Activated CD4-positive, alpha-beta T cell treated with anti-CD3 and anti-CD28 coated beads, Interleukin-2, amount 10 ng/mL, durations not matched to agents 24 days and 14 days (primary cell): ENCODE results near the gene NFE2L3. TPM values are rescaled to one million over a fixed set of nuclear protein-coding genes. Genes with fewer than 3 reads are reported as not detected.
"Not testable (repeated sequence)": the region's sequence is repeated elsewhere in the genome, so short reads cannot be mapped to it uniquely, and the experiment has no call there.

Source experiments
- DNase-seq: peaks from one replicate; pipeline ENCODE4 v3.0.0; 2022
- H3K27ac Mint-ChIP-seq: one replicate; pipeline ENCODE4 v1.8.0; 2022; ENCODE audit warnings: mild to moderate bottlenecking, mixed read lengths
- H3K27me3 Mint-ChIP-seq: one replicate; pipeline ENCODE4 v1.8.0; 2022; ENCODE audit warnings: mixed read lengths
- H3K36me3 Mint-ChIP-seq: one replicate; pipeline ENCODE4 v1.8.0; 2022; ENCODE audit warnings: low read depth, mild to moderate bottlenecking, mixed read lengths
- H3K4me1 Mint-ChIP-seq: one replicate; pipeline ENCODE4 v1.8.0; 2021; ENCODE audit warnings: mixed read lengths
- H3K4me3 Mint-ChIP-seq: one replicate; pipeline ENCODE4 v1.8.0; 2022; ENCODE audit warnings: mild to moderate bottlenecking, moderate library complexity, mixed read lengths
- H3K9me3 Mint-ChIP-seq: one replicate; pipeline ENCODE4 v1.8.0; 2021; ENCODE audit warnings: mixed read lengths
- intact Hi-C: fragments of 100-400 bp; cut with micrococcal nuclease; formaldehyde crosslinking; loops from one replicate; pipeline ENCODE4 v1.15.1; 2023
- total RNA-seq: library from RNA; stranded (reverse); gene quantifications from 2 replicates; pipeline ENCODE4 v1.2.3, GENCODE V29; 2022

The NFE2L3 gene
- total RNA-seq, result 67.8 and 68.7 TPM in 2 replicates

- Mint-ChIP-seq H3K4me1 (peaks cover 43% of the 10 kb centered on the region), H3K27ac (peak within 1 kb of the TSS; percentile 99), H3K27me3 (peaks cover 1% of the 10 kb centered on the region), H3K9me3 (no peaks in the 10 kb centered on the region), H3K4me3 (peak within 1 kb of the TSS; percentile 93), H3K36me3 (peaks cover 29% of the 10 kb centered on the region)
- peak; percentile 96 for DNase-seq
- intact Hi-C loops, result loop anchor here (5.0 to 10.0 kb wide), 3 partner anchors 225 to 290 kb away; no protein-coding TSS in a partner anchor
These were observed at the start of gene NFE2L3 for GRCh38 chr7:26151953-26152781. Gene NFE2L3, plus strand, starts transcription at chr7:26152198. Its CDS starts 301 bp downstream, at chr7:26152499.

- intact Hi-C loops, result no loop called here
- H3K36me3 Mint-ChIP-seq, result no peaks in the 10 kb centered on the region
- peaks cover 2% of the 10 kb centered on the region for H3K27me3 Mint-ChIP-seq
- DNase-seq, result no peak
- no peaks in the 10 kb centered on the region for H3K9me3 Mint-ChIP-seq
- no peak overlapping the region for H3K27ac Mint-ChIP-seq
- no peak overlapping the region for H3K4me3 Mint-ChIP-seq
- H3K4me1 Mint-ChIP-seq, result peaks cover 25% of the 10 kb centered on the region
These were observed 48.4 kb upstream of the NFE2L3 start for GRCh38 chr7:26103596-26103995.

DNA sequence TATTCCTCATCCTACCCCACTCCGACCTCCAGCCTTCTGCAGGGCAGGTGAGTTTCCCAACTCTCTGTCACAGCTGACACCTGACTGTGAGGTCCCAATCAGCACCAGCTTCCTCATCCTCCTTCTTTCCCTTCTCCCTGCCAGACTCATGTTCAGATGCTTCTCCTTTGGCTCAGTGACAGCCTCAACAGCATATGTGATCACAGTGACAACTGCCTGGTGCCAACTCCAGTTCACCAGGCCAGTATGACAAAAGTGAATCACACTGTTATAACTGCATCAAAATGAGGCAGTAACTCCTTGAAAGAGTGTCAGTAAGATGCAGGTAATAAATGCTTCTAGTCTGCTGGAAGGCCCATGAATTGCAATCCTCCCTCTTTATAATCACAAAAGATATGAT, 46.8 kb upstream of the NFE2L3 start:
- peaks cover 15% of the 10 kb centered on the region for H3K4me1 Mint-ChIP-seq
- intact Hi-C loops, result no loop called here
- H3K4me3 Mint-ChIP-seq, result no peak overlapping the region
- H3K27me3 Mint-ChIP-seq, result peaks cover 2% of the 10 kb centered on the region
- no peaks in the 10 kb centered on the region for H3K36me3 Mint-ChIP-seq
- H3K9me3 Mint-ChIP-seq, result no peaks in the 10 kb centered on the region
- H3K27ac Mint-ChIP-seq, result no peak overlapping the region
- DNase-seq, result no peak

DNA sequence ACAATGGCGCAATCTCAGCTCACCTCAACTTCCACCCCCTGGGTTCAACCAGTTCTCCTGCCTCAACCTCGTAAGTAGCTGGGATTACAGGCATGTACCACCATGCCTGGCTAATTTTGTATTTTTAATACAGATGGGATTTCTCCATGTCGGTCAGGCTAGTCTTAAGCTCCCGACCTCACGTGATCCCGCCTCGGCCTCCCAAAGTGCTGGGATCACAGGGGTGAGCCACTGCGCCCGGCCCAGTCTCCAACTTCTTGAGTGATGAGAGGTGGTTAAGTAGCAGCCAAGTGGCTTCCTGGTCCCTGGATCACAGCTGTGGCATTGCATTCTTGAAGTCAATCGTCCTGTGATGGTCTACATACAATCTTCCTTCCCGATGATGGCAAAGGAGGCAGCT, 46.1 kb upstream of the NFE2L3 start:
- Mint-ChIP-seq H3K36me3 (no peaks in the 10 kb centered on the region), H3K27me3 (peaks cover 2% of the 10 kb centered on the region), H3K9me3 (no peaks in the 10 kb centered on the region), H3K27ac (no peak overlapping the region), H3K4me1 (peaks cover 12% of the 10 kb centered on the region), H3K4me3 (no peak overlapping the region)
- intact Hi-C loops, result no loop called here
- DNase-seq, result no peak

- H3K36me3 Mint-ChIP-seq, result no peaks in the 10 kb centered on the region
- no peak for DNase-seq
- no peaks in the 10 kb centered on the region for H3K9me3 Mint-ChIP-seq
- no peak overlapping the region for H3K27ac Mint-ChIP-seq
- no peak overlapping the region for H3K4me3 Mint-ChIP-seq
- H3K4me1 Mint-ChIP-seq, result peaks cover 6% of the 10 kb centered on the region
- H3K27me3 Mint-ChIP-seq, result peaks cover 4% of the 10 kb centered on the region
- intact Hi-C loops, result no loop called here
These were observed 39.7 kb upstream of the NFE2L3 start for GRCh38 chr7:26112203-26112740.

DNA sequence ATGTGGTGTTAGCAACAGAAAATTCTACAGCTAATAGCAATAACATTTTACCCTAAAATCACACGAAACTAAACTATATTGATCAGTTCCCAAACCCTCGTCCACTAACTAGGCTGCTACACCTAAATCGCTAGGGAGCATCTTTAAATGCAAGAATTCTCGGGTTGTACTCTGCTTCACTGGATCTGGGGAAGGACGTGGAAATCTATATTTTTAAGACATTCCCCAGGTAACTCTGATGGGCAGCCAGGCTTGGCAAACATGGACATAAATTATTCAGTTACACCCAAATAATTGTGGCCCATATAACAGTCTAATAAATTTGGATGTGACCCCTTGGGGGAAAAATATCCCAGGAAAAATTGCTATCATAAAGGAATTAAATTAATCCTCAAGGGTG, 36.3 kb upstream of the NFE2L3 start:
- Mint-ChIP-seq H3K4me3 (no peak overlapping the region), H3K4me1 (peaks cover 6% of the 10 kb centered on the region), H3K36me3 (no peaks in the 10 kb centered on the region), H3K27me3 (peaks cover 7% of the 10 kb centered on the region), H3K27ac (no peak overlapping the region), H3K9me3 (no peaks in the 10 kb centered on the region)
- intact Hi-C loops, result no loop called here
- DNase-seq, result no peak

DNA sequence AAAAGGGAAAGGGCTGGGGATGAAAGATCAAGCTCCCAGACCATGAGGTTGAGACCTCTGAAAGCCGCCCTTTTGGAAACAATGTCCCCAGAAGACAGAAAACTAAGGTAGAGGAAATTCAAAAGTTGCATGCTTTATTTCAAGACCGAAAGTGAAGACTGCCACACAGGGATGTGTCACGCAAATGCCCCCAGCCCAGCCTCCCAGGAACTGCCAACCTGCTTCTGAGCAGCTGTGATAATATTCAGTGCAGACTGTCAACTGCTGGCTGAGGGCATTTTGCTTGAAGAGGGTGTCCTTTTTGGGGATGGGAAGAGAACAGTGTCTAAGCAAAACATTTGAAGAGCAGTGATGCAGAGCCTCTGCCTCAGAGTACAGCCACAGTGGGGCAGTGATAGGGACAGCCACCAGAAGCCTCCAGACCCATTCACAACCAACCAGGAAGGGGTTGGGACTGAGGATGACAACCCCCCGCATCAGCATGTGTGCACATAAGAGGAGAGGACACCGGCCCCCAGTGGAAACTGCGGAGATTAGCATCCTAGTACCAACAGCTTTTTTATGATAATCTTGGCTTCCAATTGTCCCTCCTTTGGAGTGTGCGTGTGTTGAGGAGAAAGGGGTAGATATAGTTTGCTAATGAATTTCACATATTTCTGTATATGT, 34.7 kb upstream of the NFE2L3 start:
- H3K27ac Mint-ChIP-seq, result no peak overlapping the region
- H3K27me3 Mint-ChIP-seq, result peaks cover 10% of the 10 kb centered on the region
- no peaks in the 10 kb centered on the region for H3K4me1 Mint-ChIP-seq
- DNase-seq, result no peak
- intact Hi-C loops, result no loop called here
- H3K9me3 Mint-ChIP-seq, result no peaks in the 10 kb centered on the region
- H3K4me3 Mint-ChIP-seq, result no peak overlapping the region
- no peaks in the 10 kb centered on the region for H3K36me3 Mint-ChIP-seq

GRCh38 chr7:26117970-26118369, 34.0 kb upstream of the NFE2L3 start:
- H3K4me3 Mint-ChIP-seq, result no peak overlapping the region
- intact Hi-C loops, result no loop called here
- peaks cover 10% of the 10 kb centered on the region for H3K27me3 Mint-ChIP-seq
- H3K36me3 Mint-ChIP-seq, result no peaks in the 10 kb centered on the region
- H3K9me3 Mint-ChIP-seq, result no peaks in the 10 kb centered on the region
- no peaks in the 10 kb centered on the region for H3K4me1 Mint-ChIP-seq
- DNase-seq, result no peak
- no peak overlapping the region for H3K27ac Mint-ChIP-seq

GRCh38 chr7:26122745-26123144, 29.3 kb upstream of the NFE2L3 start:
- intact Hi-C loops, result no loop called here
- DNase-seq, result no peak
- H3K27me3 Mint-ChIP-seq, result peaks cover 15% of the 10 kb centered on the region
- H3K36me3 Mint-ChIP-seq, result no peaks in the 10 kb centered on the region
- H3K9me3 Mint-ChIP-seq, result no peaks in the 10 kb centered on the region
- H3K4me3 Mint-ChIP-seq, result no peak overlapping the region
- no peak overlapping the region for H3K27ac Mint-ChIP-seq
- peaks cover 3% of the 10 kb centered on the region for H3K4me1 Mint-ChIP-seq

- H3K27ac Mint-ChIP-seq, H3K36me3 Mint-ChIP-seq, H3K4me3 Mint-ChIP-seq, intact Hi-C loops, DNase-seq, H3K4me1 Mint-ChIP-seq, H3K9me3 Mint-ChIP-seq: not testable (repeated sequence)
- H3K27me3 Mint-ChIP-seq, result peaks cover 15% of the 10 kb centered on the region
These were observed 27.2 kb upstream of the NFE2L3 start for GRCh38 chr7:26124775-26125174.

DNA sequence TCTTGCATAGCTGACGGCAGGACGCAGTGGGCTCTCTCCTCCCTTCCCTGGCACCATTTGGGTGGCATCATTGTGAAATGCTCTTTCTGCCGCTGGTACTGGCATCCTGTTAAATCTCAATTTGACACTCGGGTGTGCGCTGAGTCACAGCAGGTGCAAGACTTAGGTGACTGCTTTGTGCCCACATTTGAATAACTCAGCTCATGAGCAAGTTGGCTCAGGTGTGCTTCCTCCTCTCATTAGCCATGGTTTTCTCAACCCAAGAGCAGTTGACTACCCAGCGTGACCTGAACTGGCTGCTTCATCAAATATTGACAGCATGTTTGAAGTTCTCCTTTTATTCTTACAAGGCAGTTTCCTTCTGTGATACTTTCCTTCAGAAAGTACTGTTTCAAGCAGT, 24.6 kb upstream of the NFE2L3 start:
- H3K36me3 Mint-ChIP-seq, result no peaks in the 10 kb centered on the region
- peaks cover 3% of the 10 kb centered on the region for H3K4me1 Mint-ChIP-seq
- no peak overlapping the region for H3K27ac Mint-ChIP-seq
- H3K9me3 Mint-ChIP-seq, result no peaks in the 10 kb centered on the region
- peaks cover 23% of the 10 kb centered on the region for H3K27me3 Mint-ChIP-seq
- no peak overlapping the region for H3K4me3 Mint-ChIP-seq
- intact Hi-C loops, result no loop called here
- DNase-seq, result no peak

DNA sequence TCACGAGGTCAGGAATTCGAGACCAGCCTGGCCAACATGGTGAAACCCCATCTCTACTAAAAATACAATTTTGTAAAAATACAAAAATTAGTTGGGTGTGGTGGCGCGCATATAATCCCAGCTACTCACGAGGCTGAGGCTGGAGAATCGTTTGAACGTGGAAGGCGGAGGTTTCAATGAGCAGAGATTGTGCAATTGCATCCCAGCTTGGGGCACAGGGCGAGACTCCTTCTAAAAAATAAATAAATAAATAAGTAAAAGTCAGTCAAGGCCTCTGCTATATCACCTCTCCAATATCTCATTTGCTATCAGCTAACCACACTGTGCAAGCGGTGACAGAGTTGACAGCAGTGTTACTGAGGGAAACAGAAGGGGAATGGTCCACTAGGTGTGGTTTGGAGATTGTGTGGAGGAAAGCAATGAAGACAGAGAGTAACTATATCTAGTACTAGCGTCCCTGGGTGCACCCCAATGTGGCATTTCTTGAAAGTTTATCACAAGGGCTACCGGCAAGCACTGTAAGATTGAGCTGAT, 20.9 kb upstream of the NFE2L3 start:
- Mint-ChIP-seq H3K27ac (no peak overlapping the region), H3K27me3 (peaks cover 33% of the 10 kb centered on the region)
- intact Hi-C loops, result no loop called here

DNA sequence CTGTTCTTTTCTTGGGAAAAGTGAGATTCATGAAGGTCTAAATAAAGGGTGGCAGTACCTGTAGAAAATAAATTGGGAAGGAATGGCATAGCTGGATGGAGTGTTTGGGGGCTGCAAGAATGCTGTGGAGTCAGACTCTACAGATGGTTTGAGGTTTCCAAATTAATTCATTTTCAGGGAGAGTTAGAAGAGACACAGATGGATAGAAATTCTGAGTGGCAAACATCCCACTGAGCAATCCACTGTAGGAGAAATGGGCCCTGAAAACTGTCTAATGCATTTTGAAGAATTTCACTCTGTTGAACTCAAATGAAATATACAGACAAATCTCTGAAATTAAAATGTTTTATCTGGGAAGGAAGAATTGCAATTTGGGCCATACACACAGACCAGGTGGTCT, 16.9 kb upstream of the NFE2L3 start:
- DNase-seq, result no peak
- H3K4me1 Mint-ChIP-seq, result no peaks in the 10 kb centered on the region
- no peak overlapping the region for H3K27ac Mint-ChIP-seq
- no peaks in the 10 kb centered on the region for H3K9me3 Mint-ChIP-seq
- H3K27me3 Mint-ChIP-seq, result peaks cover 24% of the 10 kb centered on the region
- no peak overlapping the region for H3K4me3 Mint-ChIP-seq
- intact Hi-C loops, result no loop called here
- no peaks in the 10 kb centered on the region for H3K36me3 Mint-ChIP-seq

More for the DNA sequence above, 20.9 kb upstream of the NFE2L3 start:
- Mint-ChIP-seq H3K4me1 (no peaks in the 10 kb centered on the region), H3K36me3 (no peaks in the 10 kb centered on the region), H3K9me3 (no peaks in the 10 kb centered on the region), H3K4me3 (no peak overlapping the region)
- DNase-seq, result no peak

DNA sequence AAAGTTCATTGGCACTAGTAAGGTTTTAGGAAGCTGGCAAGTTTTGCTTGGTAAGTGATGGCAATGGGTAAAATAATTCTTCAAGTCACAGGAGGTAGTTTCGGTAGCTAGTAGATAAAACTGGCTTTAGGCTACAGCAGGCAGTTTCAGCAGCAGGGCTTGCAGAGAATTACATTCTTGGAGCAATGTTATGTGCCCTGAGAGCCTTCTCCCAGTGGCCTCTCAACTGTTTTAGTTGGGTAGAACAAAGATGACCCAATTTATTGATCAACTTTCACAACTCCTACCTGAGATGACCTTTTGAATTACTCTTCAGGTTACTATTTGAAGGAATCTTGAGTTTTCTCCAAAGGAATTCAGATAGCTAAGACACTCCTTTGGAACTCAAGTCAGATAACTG, 16.4 kb upstream of the NFE2L3 start:
- Mint-ChIP-seq H3K36me3 (no peaks in the 10 kb centered on the region), H3K4me1 (no peaks in the 10 kb centered on the region), H3K27me3 (peaks cover 24% of the 10 kb centered on the region), H3K27ac (no peak overlapping the region), H3K4me3 (no peak overlapping the region), H3K9me3 (no peaks in the 10 kb centered on the region)
- intact Hi-C loops, result no loop called here
- DNase-seq, result no peak
